ENCODE measurements around the gene STIM2.

STIM2 gene

GRCh38 chr4:27006646-27007045 lies 146.0 kb downstream of the STIM2 start:
- no peak overlapping the region for H3K27ac ChIP-seq
- no peak for TF ChIP-seq CTCF (conservative IDR thresholded peaks at IDR 0.05; ENCODE audit: low read depth)
- ChIA-PET CTCF (interaction anchor here (0.7 kb wide), 1 partner anchor 328 kb away, joined by 3 read pairs; no protein-coding TSS in a partner anchor), POLR2A (ENCODE audit: low non-redundant PET) (no interaction called here)
- no peak for DNase-seq (ENCODE audit: low spot score)

GRCh38 chr4:27007507-27007906 lies 146.9 kb downstream of the STIM2 start:
- no peak for DNase-seq (ENCODE audit: low spot score)
- ChIA-PET CTCF (interaction anchor here (0.6 to 0.7 kb wide), 4 partner anchors 131 to 1236 kb away, joined by 3 to 4 read pairs (median 4); no protein-coding TSS in a partner anchor), POLR2A (ENCODE audit: low non-redundant PET) (no interaction called here)
- no peak for TF ChIP-seq CTCF (conservative IDR thresholded peaks at IDR 0.05; ENCODE audit: low read depth)
- no peak overlapping the region for H3K27ac ChIP-seq

GRCh38 chr4:27008679-27009078 lies 148.0 kb downstream of the STIM2 start:
- H3K27ac ChIP-seq, result no peak overlapping the region
- CTCF ChIA-PET, result no interaction called here
- DNase-seq (ENCODE audit: low spot score), result no peak

GRCh38 chr4:27009539-27009938 lies 148.9 kb downstream of the STIM2 start:
- H3K27ac ChIP-seq, result no peak overlapping the region
- no peak for TF ChIP-seq CTCF (conservative IDR thresholded peaks at IDR 0.05; ENCODE audit: low read depth)

More at GRCh38 chr4:27008679-27009078, 148.0 kb downstream of the STIM2 start:
- no peak for TF ChIP-seq CTCF (conservative IDR thresholded peaks at IDR 0.05; ENCODE audit: low read depth)
- POLR2A ChIA-PET (ENCODE audit: low non-redundant PET), result no interaction called here

GRCh38 chr4:27010334-27010940 lies 149.8 kb downstream of the STIM2 start:
- peak; percentile 87 for TF ChIP-seq CTCF (conservative IDR thresholded peaks at IDR 0.05; ENCODE audit: low read depth)
- DNase-seq (ENCODE audit: low spot score), result peak; percentile 53
- H3K27ac ChIP-seq, result no peak overlapping the region
- POLR2A ChIA-PET (ENCODE audit: low non-redundant PET), result interaction anchor here (0.6 kb wide), 1 partner anchor 150 kb away, joined by 3 read pairs; no protein-coding TSS in a partner anchor
- CTCF ChIA-PET, result interaction anchor here (0.6 to 0.7 kb wide), 3 partner anchors 123 to 505 kb away, joined by 3 to 4 read pairs (median 4); no protein-coding TSS in a partner anchor

More at GRCh38 chr4:27009539-27009938, 148.9 kb downstream of the STIM2 start:
- CTCF ChIA-PET, result interaction anchor here (0.6 kb wide), 1 partner anchor 391 kb away, joined by 8 read pairs; no protein-coding TSS in a partner anchor
- DNase-seq (ENCODE audit: low spot score), result no peak
- POLR2A ChIA-PET (ENCODE audit: low non-redundant PET), result no interaction called here

GRCh38 chr4:27011401-27011800 lies 150.8 kb downstream of the STIM2 start:
- CTCF ChIA-PET, result no interaction called here
- H3K27ac ChIP-seq, result no peak overlapping the region
- TF ChIP-seq CTCF (conservative IDR thresholded peaks at IDR 0.05; ENCODE audit: low read depth), result no peak
- DNase-seq (ENCODE audit: low spot score), result no peak
- POLR2A ChIA-PET (ENCODE audit: low non-redundant PET), result no interaction called here

Data from RWPE1 (cell line).